Activated naive CD8-positive, alpha-beta T cell (primary cell): ENCODE results near the gene PCYT2.
A peak's percentile ranks its signal among the peaks of the same experiment; 100 is the strongest.
"Not testable (repeated sequence)": the region's sequence is repeated elsewhere in the genome, so short reads cannot be mapped to it uniquely, and the experiment has no call there.

Experiments used
- H3K27ac Mint-ChIP-seq: one replicate; pipeline ENCODE4 v1.8.0; 2021; ENCODE audit warnings: mixed read lengths
- H3K27me3 Mint-ChIP-seq: one replicate; pipeline ENCODE4 v1.8.0; 2021; ENCODE audit warnings: mixed read lengths
- H3K36me3 Mint-ChIP-seq: one replicate; pipeline ENCODE4 v1.8.0; 2021; ENCODE audit warnings: mixed read lengths
- H3K4me1 Mint-ChIP-seq: one replicate; pipeline ENCODE4 v1.8.0; 2021; ENCODE audit warnings: low read depth, mixed read lengths
- H3K4me3 Mint-ChIP-seq: one replicate; pipeline ENCODE4 v1.8.0; 2021; ENCODE audit warnings: mild to moderate bottlenecking, mixed read lengths
- H3K9me3 Mint-ChIP-seq: one replicate; pipeline ENCODE4 v1.8.0; 2021; ENCODE audit warnings: low read depth, mixed read lengths

Gene PCYT2

DNA sequence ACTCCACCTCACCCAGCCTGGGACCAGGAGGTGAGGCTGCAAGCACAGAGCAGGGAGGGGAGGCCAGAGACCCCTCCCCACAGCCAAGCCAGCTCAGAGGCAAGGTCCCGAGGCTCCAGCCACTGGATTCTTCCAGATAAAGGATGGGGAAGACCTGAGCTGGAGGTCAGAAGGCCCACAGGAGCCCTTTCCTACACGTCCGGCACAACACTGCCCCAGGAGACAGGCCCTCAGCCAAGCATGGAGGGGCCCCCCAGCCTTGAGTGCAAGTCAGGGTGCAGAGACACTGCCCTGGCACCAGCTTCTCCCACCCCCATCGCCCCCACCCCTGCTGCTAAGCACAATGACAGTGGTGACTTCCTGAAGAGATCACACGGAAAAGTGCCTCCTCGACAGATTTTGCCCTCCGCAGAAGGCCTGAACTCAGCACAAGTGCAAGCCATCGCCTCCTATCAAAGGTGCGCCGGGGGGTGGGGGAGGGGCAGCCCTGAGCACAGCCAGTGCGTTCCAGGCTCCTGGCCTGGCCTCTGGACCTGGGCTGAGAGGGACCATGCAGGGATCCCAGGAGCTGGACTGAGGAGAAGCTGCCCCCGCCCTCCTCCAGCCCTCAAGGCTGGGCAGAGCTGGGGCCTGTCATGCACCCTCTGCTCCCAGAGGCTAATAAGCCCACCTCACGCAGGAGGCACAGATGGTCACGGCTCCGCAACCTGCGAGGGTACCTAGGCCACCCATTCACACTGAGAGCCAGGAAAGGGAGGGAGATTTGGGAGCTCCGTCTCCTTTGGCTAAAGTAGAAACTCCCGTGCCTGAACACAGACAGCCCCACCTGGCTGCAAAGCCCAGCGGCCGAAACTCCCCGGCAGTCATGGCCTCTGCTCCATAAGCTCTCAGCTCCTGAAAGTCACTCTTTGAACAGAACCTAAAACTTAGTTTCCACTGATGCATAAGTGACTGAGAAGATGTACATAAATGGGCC lies 13.6 kb upstream of the PCYT2 start:
- Mint-ChIP-seq H3K27me3 (no peaks in the 10 kb centered on the region), H3K27ac (no peak overlapping the region), H3K36me3 (no peaks in the 10 kb centered on the region)

DNA sequence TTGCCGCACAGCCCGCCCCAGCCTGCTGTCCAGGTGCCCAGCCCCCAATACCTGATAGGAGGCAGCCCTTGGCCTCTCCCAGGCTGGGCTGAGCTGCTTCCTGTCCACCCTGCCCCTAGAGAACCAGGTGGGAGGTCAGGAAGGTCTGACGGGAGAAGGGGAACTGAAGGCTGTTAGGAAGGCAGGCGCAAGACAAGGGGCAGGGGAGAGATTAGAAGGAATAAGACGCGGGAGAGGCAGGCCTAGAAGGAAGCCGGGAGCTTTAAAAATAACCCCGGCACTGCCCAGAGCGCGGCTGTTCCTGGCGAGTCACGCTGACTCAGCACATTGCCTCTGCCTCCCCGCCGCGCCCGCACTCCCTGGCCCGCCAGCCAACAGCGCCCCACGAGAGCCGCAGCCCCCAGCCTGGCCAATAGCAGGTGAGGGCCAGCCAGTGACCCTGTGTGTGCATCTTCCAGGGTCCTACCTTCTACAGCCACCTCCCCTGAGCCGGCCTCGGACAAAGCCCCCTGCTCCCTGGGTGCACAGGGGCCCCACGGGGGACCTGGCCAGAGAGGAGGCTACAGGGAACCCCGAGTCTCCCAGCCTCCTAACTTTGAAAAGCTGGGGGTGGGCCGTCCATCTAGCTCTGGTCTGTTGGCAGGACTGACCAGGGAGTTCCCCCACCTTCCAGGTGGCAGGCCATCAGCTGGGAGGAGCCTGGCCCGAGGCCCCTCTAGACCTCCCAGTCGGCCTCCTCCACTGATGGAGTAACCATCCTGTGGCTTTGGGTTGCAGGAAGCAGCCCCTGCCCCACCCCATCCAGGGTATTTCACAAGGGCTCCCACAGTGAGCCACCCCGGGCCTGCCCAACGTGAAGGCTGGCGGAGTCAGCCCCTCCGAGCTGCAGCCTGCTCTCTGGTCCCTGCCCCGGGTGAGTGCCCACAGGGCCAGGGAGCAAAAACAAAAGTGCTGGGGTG lies 12.4 kb upstream of the PCYT2 start:
- Mint-ChIP-seq H3K27ac (no peak overlapping the region), H3K4me1 (peaks cover 24% of the 10 kb centered on the region), H3K36me3 (no peaks in the 10 kb centered on the region), H3K9me3 (no peaks in the 10 kb centered on the region), H3K27me3 (no peaks in the 10 kb centered on the region), H3K4me3 (no peak overlapping the region)

More for the DNA sequence above, 13.6 kb upstream of the PCYT2 start:
- peak overlapping the region; percentile 90 for H3K4me3 Mint-ChIP-seq
- H3K4me1 Mint-ChIP-seq, result peaks cover 18% of the 10 kb centered on the region
- no peaks in the 10 kb centered on the region for H3K9me3 Mint-ChIP-seq

DNA sequence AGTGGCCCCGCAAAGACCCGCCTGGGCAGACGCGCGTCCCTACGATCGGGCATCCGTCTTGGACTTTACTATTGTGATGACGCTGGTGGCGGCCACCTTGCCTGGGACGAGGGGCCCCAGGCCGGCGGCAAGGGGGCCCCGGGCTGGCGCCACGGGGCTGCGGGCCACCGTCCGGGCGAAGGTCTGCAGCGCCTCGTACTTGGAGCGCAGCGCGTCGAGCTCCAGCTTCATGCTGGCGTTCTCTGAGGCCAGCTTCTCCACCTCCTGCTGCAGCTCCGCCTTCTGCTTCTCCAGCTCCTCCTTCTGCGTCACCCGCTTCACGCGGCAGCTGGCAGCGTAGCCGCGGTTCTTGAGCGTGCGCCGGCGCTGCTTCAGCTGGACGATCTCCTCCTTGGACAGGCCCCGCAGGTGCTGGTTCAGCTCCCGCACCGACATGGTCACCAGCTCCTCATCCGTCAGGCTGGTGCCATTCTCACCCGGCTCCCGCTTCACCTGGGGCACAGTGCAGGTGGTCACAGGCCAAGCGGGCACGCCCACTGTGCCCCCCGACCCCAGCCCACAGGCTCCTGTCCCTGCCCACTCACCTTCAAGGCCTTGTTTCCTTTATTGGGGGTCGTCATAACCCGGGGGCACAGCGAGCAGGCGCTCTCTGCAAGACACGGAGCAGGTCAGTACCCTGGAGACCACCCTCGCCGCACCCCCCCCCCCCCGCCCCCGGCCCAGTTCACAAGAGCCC lies 11.5 kb upstream of the PCYT2 start:
- no peak overlapping the region for H3K4me3 Mint-ChIP-seq
- no peaks in the 10 kb centered on the region for H3K36me3 Mint-ChIP-seq
- H3K9me3 Mint-ChIP-seq, result no peaks in the 10 kb centered on the region
- H3K27ac Mint-ChIP-seq, result no peak overlapping the region
- H3K4me1 Mint-ChIP-seq, result peaks cover 30% of the 10 kb centered on the region
- no peaks in the 10 kb centered on the region for H3K27me3 Mint-ChIP-seq

DNA sequence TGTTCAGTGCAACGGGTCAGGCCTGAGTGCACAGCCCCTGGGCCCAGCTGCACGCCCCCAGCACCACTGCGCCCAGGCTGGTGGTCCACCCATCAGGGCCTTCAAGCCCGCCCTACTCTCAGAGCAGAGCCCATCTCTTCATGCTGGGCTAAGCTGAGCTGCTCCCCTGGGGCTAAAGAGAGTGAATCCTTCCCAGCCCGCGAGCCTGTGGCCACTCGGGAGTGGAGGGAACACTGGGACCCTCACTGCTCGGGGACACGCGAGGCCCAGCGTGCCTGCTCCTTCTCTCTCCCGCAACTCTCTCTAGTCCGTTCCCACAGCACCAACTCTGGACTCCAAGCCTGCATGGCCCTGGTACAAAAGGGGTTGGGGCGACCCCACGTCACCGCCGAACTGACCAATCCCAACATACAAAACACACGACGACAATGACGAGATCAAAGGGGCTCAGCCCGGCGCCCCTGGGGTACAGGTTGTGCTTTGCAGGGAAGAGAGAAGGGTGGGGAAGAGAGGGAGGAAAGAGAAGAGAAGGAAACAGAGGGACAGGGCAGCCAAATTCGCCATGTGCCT lies 10.9 kb upstream of the PCYT2 start:
- Mint-ChIP-seq H3K9me3 (no peaks in the 10 kb centered on the region), H3K36me3 (no peaks in the 10 kb centered on the region), H3K4me1 (peaks cover 33% of the 10 kb centered on the region), H3K27ac (no peak overlapping the region), H3K27me3 (no peaks in the 10 kb centered on the region), H3K4me3 (no peak overlapping the region)

DNA sequence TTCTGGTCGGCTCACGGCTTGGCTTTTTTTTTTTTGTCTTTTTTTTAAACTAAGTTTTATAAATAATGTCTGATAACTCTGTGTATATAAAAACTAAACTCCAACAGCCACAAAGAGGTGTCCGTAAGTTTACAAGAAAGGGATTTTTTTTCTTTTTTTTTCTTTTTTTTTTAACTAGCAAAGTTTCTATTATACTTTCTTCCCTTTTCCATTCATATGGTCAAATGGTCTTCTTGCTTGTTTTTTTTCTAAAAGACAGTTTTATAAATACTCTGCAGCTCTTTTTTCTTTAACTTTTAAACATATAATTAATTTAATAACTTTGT lies 10.3 kb upstream of the PCYT2 start:
- no peak overlapping the region for H3K27ac Mint-ChIP-seq
- H3K27me3 Mint-ChIP-seq, result no peaks in the 10 kb centered on the region
- peaks cover 38% of the 10 kb centered on the region for H3K4me1 Mint-ChIP-seq
- H3K4me3 Mint-ChIP-seq, result no peak overlapping the region
- H3K36me3 Mint-ChIP-seq, result peaks cover 2% of the 10 kb centered on the region
- no peaks in the 10 kb centered on the region for H3K9me3 Mint-ChIP-seq

DNA sequence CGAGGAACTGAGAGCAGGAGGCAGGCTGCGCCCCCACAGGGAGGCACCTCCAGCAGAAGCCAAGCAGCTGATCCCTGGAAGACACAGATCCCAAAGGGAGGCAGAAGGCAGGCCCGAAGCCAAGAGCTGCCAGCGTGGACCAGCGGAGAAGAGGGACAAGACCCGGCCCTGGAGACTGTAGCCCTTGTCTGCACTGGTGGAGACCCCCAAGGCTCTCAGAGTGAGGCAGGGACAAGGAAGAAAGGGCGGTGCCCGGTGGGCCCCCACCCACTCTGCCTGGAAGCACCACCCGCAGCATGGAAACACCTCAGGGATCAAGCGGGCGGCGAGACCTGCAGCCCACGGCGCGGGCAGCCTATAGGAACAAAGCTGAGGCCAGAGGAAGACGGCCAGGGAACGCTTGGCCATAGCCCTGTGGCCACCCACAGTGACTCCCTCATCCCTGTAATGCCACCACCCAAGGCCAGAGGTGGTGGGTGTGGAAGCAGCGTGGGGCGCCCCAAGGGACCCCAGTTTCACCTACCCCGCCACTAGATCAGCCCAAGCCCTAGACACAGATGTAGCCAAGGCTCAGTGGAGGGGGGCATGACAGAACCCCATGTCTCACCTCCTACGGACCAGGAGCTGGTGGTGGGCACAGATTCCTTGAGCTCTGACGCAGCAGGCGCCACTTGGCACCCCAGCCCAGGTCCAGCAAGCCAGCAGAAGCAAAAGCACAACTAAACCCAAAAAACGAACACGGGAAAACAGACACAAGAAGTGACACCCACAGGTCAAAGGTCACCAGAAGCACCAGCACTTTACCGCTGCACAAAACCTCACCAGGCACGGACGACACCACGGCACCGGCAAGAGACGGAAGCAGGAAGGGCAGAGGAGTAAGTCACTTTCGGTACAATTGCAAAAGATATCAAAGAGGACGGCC lies 9.7 kb upstream of the PCYT2 start:
- peaks cover 2% of the 10 kb centered on the region for H3K36me3 Mint-ChIP-seq
- H3K27me3 Mint-ChIP-seq, result no peaks in the 10 kb centered on the region
- H3K4me1 Mint-ChIP-seq, result peaks cover 36% of the 10 kb centered on the region
- H3K27ac Mint-ChIP-seq, result no peak overlapping the region
- H3K4me3 Mint-ChIP-seq, result no peak overlapping the region
- no peaks in the 10 kb centered on the region for H3K9me3 Mint-ChIP-seq

DNA sequence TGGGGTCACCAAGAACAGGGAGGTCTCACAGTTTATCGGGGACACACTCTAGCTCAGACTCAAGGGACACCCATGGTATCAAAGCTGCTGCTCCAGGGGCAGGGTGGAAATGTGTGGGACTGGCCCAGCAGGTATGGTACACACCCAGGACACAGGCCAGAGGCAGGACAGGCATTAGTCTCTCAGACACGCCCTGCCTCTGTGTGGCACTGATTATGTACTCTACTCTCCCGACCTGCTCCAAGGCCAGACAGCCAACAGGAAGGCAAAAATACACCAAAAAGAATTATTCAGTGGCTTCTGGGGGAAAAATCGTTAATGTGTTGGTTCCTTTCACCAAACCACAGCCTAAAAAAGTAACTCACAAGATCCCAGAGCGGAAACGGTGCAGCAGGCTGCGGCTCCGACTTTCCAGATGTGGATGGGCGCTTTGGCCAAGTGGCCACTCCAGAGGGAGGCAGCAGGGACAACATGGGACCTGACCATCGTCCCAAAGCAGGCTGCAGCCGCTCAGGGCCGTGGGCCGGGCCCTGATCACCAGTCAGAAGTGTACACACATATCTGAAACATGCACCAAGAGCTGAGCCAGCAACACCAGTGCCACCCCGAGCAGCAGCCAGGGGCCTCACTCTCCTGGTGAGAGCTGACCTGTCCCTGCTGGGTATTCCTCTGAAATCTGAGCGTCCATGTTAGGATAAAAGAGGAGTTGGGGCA lies 7.8 kb upstream of the PCYT2 start:
- Mint-ChIP-seq H3K36me3 (peaks cover 2% of the 10 kb centered on the region), H3K4me1 (peaks cover 27% of the 10 kb centered on the region), H3K27me3 (no peaks in the 10 kb centered on the region), H3K4me3 (peak overlapping the region; percentile 87), H3K27ac (no peak overlapping the region), H3K9me3 (no peaks in the 10 kb centered on the region)

DNA sequence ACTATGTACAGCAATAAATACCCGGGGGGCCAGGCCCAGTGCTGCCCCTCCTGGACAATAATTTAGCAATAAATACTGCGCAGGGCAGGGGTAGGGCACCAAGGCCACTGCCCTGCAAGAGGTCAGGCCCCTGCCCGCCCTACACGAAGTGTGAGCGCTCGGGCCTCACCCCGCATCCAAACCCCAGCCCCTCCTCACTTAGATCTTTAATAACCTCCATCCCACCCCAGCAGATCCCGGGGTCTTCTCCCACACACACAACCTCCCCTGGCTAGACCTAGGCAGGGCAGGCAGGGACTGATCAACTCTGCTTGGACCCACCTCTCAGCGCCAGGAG lies 7.1 kb upstream of the PCYT2 start:
- H3K27ac Mint-ChIP-seq, H3K36me3 Mint-ChIP-seq, H3K27me3 Mint-ChIP-seq, H3K9me3 Mint-ChIP-seq: not testable (repeated sequence)
- H3K4me1 Mint-ChIP-seq, result peaks cover 27% of the 10 kb centered on the region
- peak overlapping the region; percentile 87 for H3K4me3 Mint-ChIP-seq

DNA sequence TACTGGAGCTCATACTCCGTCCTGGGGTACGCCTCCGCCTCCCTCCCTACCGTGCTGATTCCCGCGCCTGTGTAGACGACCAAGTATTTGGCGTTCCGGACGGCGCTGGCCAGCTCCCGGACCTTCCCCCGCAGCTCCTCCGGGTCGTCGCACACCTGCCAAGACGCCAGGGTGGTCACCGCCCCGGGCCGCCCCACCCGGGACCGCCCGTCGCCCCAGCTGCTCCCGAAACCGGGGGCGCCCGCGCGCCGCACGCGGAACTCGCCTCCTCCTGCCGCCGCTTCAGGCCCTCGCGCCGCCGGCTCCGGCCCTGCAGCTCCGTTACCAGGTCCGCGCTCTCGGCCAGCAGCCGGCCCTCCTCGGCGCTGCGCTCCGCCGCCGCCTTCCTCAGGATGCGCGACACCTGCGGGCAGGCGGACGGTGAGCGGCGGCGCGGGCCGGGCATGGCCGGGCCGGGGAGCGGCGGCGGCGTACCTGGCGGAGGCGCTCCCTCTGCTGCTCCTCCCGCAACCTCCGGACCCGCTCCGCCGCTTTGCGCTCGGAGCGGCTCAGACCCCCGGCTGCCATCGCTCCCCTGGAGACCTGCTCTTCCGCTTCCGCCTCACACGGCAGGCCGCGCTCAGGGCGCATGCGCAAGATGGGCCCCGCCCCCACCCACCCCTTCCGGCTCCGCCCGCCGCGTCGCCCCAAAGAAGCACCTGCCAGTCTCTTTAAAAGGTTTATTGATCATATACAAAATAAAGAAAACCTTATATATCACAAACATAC lies 6.5 kb upstream of the PCYT2 start, which contains the start of gene SIRT7:
SIRT7 (minus strand) TSS at position 612 of the 768 bp plus-strand sequence; CDS start at position 567, 45 bp downstream.
- peaks cover 27% of the 10 kb centered on the region for H3K4me1 Mint-ChIP-seq
- no peaks in the 10 kb centered on the region for H3K9me3 Mint-ChIP-seq
- peaks cover 6% of the 10 kb centered on the region for H3K36me3 Mint-ChIP-seq
- no peak within 1 kb of the TSS for H3K27ac Mint-ChIP-seq
- H3K27me3 Mint-ChIP-seq, result no peaks in the 10 kb centered on the region
- peak within 1 kb of the TSS; percentile 89 for H3K4me3 Mint-ChIP-seq

DNA sequence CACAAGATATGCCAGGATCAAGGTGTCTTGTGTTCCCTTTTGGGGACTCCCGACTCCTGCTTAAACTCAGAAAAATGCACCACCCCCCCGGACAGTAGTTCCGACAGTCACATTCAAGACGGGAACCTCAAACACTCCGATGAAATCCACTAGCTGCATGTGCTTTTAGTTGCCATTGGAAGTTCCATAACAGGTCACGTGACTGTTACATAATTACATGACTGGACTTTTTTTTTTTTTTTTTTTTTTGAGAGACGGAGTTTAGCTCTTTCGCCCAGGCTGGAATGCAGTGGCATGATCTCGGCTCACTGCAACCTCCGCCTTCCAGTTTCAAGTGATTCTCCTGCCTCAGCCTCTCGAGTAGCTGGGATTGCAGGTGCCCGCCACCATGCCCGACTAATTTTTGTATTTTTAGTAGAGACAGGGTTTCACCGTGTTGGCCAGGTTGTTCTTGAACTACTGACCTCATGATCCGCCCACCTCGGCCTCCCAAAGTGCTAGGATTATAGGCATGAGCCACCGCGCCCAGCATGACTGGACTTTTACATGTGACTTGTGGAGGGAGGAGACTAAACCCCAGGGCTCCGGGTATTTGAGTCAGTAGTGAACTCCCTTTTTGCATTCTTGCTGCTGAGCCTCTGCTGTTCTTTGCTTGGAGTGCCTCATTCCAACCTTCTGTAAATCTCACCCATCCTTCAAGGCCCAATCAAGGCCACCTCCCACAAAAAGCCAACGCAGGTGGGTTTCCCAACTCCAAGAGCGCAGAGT lies 5.2 kb upstream of the PCYT2 start:
- no peaks in the 10 kb centered on the region for H3K9me3 Mint-ChIP-seq
- H3K27ac Mint-ChIP-seq, result no peak overlapping the region
- no peaks in the 10 kb centered on the region for H3K27me3 Mint-ChIP-seq
- H3K4me1 Mint-ChIP-seq, result peaks cover 27% of the 10 kb centered on the region
- peaks cover 6% of the 10 kb centered on the region for H3K36me3 Mint-ChIP-seq
- H3K4me3 Mint-ChIP-seq, result peak overlapping the region; percentile 89

DNA sequence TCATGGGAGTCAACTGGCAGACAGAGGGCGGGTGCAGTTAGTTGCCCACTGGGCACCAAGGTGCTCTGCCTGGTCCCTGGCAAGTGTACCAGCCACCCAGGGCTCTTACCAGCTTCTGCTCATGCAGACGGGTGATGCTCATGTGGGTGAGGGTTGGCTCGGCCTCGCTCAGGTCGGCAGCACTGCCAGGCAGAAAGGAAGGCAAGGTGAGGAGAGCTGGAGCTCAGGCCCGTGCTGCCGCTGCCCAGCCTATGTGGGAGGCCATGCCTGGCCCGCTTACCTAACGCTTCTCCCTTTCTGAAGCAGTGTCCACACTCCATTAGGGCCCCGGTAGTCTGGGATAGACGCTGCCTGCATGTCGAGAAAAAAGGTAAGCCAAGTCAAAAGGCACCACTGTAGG lies 4.1 kb upstream of the PCYT2 start:
- H3K27ac Mint-ChIP-seq, result no peak overlapping the region
- H3K36me3 Mint-ChIP-seq, result peaks cover 6% of the 10 kb centered on the region
- no peaks in the 10 kb centered on the region for H3K27me3 Mint-ChIP-seq
- H3K9me3 Mint-ChIP-seq, result no peaks in the 10 kb centered on the region
- H3K4me1 Mint-ChIP-seq, result peaks cover 29% of the 10 kb centered on the region
- no peak overlapping the region for H3K4me3 Mint-ChIP-seq
